Stimulated activated CD4-positive, alpha-beta T cell treated with anti-CD3 and anti-CD28 coated beads, Interleukin-1b, Interleukin-23, amount 100 ng/mL, for 1 hour (primary cell): ENCODE measurements around the gene ANKRD31.
A peak's percentile ranks its signal among the peaks of the same experiment; 100 is the strongest.
"Not testable (repeated sequence)": the region's sequence is repeated elsewhere in the genome, so short reads cannot be mapped to it uniquely, and the experiment has no call there.

Experiments
- DNase-seq, 2 donors: peaks; one replicate each; pipeline ENCODE4 v3.0.0-alpha.2; 2020; ENCODE audit warnings: low read depth in 2 of 2

Gene ANKRD31

GRCh38 chr5:75236322-75237316, at the start of gene ANKRD31:
TSS of gene ANKRD31 (minus strand) at chr5:75236878. CDS start at chr5:75236686, 192 bp downstream.
- DNase-seq: peak; percentile 77 to 81

GRCh38 chr5:75286211-75286773, 49.6 kb upstream of the ANKRD31 start:
- DNase-seq: no peak

- DNase-seq: no peak
These were observed 45.9 kb upstream of the ANKRD31 start for GRCh38 chr5:75282581-75282980.

GRCh38 chr5:75281716-75282465, 45.2 kb upstream of the ANKRD31 start:
- no peak for DNase-seq

GRCh38 chr5:75279321-75279720, 42.6 kb upstream of the ANKRD31 start:
- no peak for DNase-seq

- no peak for DNase-seq
These were observed 40.8 kb upstream of the ANKRD31 start for GRCh38 chr5:75277463-75277862.

GRCh38 chr5:75275756-75276155, 39.1 kb upstream of the ANKRD31 start:
- DNase-seq: no peak

GRCh38 chr5:75275147-75275546, 38.5 kb upstream of the ANKRD31 start:
- no peak for DNase-seq

GRCh38 chr5:75274486-75274885, 37.8 kb upstream of the ANKRD31 start:
- no peak for DNase-seq

- not testable (repeated sequence) for DNase-seq
These were observed 33.9 kb upstream of the ANKRD31 start for GRCh38 chr5:75270605-75271004.

- DNase-seq: no peak
These were observed 29.1 kb upstream of the ANKRD31 start for GRCh38 chr5:75265731-75266130.

- no peak for DNase-seq
These were observed 25.6 kb upstream of the ANKRD31 start for GRCh38 chr5:75262271-75262670.

- no peak for DNase-seq
These were observed 24.0 kb upstream of the ANKRD31 start for GRCh38 chr5:75260708-75261107.

GRCh38 chr5:75250452-75250851, 13.8 kb upstream of the ANKRD31 start:
- not testable (repeated sequence) for DNase-seq

GRCh38 chr5:75245023-75245422, 8.3 kb upstream of the ANKRD31 start:
- DNase-seq: no peak

GRCh38 chr5:75243510-75243909, 6.8 kb upstream of the ANKRD31 start:
- DNase-seq: no peak

- no peak for DNase-seq
These were observed 6.4 kb upstream of the ANKRD31 start for GRCh38 chr5:75243100-75243499.

- DNase-seq: no peak
These were observed 5.4 kb upstream of the ANKRD31 start for GRCh38 chr5:75242067-75242466.

- DNase-seq: no peak
These were observed 3.0 kb upstream of the ANKRD31 start for GRCh38 chr5:75239681-75240080.

- DNase-seq: no peak
These were observed 967 bp downstream of the ANKRD31 start for GRCh38 chr5:75235711-75236110.

GRCh38 chr5:75234251-75234650, 2.4 kb downstream of the ANKRD31 start:
- no peak for DNase-seq

- no peak for DNase-seq
These were observed 9.8 kb downstream of the ANKRD31 start for GRCh38 chr5:75226916-75227315.
